Bronchial epithelial cell (primary cell): Measurements from ENCODE around the gene LUZP1. TPM values are rescaled to one million over a fixed set of nuclear protein-coding genes. Genes with fewer than 3 reads are reported as not detected.
"Not testable (repeated sequence)": the region's sequence is repeated elsewhere in the genome, so short reads cannot be mapped to it uniquely, and the experiment has no call there.

ENCODE experiments used
- DNase-seq: peaks from one replicate; pipeline ENCODE4 v3.0.0-alpha.2; 2010; ENCODE audit warnings: low read depth
- FAIRE-seq: peaks from 2 replicates; lab custom pipeline; 2011; peaks lifted over from hg19 to GRCh38; lab: Jason Lieb, UNC
- H3K27me3 ChIP-seq: 2 replicates; pipeline ENCODE4 v1.5.1; 2011; ENCODE audit warnings: low read length; ENCODE audit not compliant: control insufficient read depth, insufficient read depth
- H3K36me3 ChIP-seq: 2 replicates; pipeline ENCODE4 v1.5.1; 2011; ENCODE audit warnings: low read length; ENCODE audit not compliant: control insufficient read depth, insufficient read depth
- H3K4me3 ChIP-seq: 2 replicates; pipeline ENCODE4 v1.5.1; 2011; ENCODE audit warnings: mild to moderate bottlenecking, low read depth, low read length, control low read depth
- CTCF ChIP-seq: IDR thresholded peaks from 2 replicates; pipeline ENCODE4 v1.5.1; 2011; ENCODE audit warnings: mild to moderate bottlenecking, moderate library complexity, low read length, control low read depth, inconsistent platforms; ENCODE audit not compliant: insufficient read depth, severe bottlenecking
- total RNA-seq: library from RNA; depleted of rRNA; stranded (reverse); fragments of >200 nt; gene quantifications from 2 replicates; pipeline ENCODE4 v1.2.1, GENCODE V29; 2014

The LUZP1 gene
- total RNA-seq, 1 donor from 2014 or later, result 17.6 TPM

- no peak overlapping the region for H3K4me3 ChIP-seq
- no peaks in the 10 kb centered on the region for H3K36me3 ChIP-seq
- no peaks in the 10 kb centered on the region for H3K27me3 ChIP-seq
- no peak for TF ChIP-seq CTCF
- FAIRE-seq, result no peak
- no peak for DNase-seq
These were observed 24.9 kb upstream of the LUZP1 start for GRCh38 chr1:23193391-23194118.

DNA sequence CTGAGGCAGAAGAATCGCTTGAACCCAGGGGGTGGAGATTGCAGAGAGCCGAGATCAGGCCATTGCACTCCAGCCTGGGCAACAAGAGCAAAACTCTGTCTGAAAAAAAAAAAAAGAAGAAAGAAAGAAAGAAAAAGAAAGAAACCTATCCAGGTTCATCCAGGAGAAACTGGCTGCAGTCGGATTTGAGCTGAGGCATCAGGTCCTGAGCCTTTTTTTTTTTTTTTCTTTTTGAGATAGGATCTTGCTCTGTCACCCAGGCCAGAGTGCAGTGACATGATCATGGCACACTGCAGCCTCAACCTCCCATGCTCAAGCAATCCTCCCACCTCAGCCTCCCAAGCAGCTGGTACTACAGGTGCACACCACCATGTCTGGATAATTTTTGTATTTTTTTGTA is 22.5 kb upstream of the LUZP1 start:
- TF ChIP-seq CTCF, result no peak
- FAIRE-seq, result no peak

GRCh38 chr1:23188936-23189452 is 20.3 kb upstream of the LUZP1 start:
- not testable (repeated sequence) for H3K4me3 ChIP-seq, FAIRE-seq, H3K36me3 ChIP-seq, H3K27me3 ChIP-seq
- DNase-seq, result peak; percentile 99

More for the DNA sequence above, 22.5 kb upstream of the LUZP1 start:
- no peaks in the 10 kb centered on the region for H3K36me3 ChIP-seq
- H3K27me3 ChIP-seq, result no peaks in the 10 kb centered on the region
- DNase-seq, result no peak
- H3K4me3 ChIP-seq, result no peak overlapping the region

- FAIRE-seq (no peak), DNase-seq (peak; percentile 72)
- Histone ChIP-seq H3K27me3 (no peaks in the 10 kb centered on the region), H3K36me3 (no peaks in the 10 kb centered on the region), H3K4me3 (no peak overlapping the region)
- TF ChIP-seq CTCF, result no peak
These were observed 19.8 kb upstream of the LUZP1 start for GRCh38 chr1:23188434-23188884.

DNA sequence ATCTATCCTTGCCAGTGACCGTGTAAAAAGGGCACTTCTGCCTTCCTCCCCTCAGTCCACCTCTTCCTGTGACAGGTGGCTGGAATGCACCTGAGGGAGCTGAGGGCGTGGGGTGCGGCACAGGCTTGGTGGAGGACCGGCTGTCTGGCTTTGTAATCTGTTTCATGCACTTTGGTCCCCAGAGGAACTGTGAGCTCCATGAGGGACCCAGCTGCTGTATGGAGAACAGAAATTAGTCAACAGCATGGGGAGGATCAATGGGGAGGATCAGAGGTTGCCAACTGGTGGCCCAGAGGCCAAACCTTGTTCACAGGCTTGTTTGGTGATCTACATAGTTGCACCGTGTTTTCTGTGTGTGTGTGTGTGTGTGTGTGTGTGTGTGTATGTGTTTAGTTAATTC is 19.0 kb upstream of the LUZP1 start:
- DNase-seq, result no peak
- no peak for FAIRE-seq
- no peaks in the 10 kb centered on the region for H3K36me3 ChIP-seq
- no peaks in the 10 kb centered on the region for H3K27me3 ChIP-seq
- no peak overlapping the region for H3K4me3 ChIP-seq
- TF ChIP-seq CTCF, result no peak

DNA sequence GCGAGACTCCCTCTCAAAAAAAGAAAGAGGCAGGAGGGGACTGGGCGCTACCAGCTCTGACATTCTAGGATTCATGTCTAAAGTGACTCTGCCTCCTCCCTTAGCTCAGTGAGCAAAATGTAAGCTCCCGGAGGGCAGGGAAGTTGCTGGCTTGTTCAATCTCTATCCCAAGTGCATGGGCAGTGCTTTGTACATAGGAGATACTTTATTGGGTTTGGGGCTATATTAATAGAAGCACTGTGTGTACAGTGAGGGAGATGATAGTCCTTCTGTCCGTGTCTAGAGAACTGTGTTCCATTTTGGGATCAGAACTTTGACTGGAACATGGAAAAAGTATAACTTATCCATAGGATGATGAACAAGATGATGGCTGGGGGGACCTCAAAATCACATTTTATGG is 16.7 kb upstream of the LUZP1 start:
- H3K4me3 ChIP-seq, result no peak overlapping the region
- TF ChIP-seq CTCF, result no peak
- no peaks in the 10 kb centered on the region for H3K36me3 ChIP-seq
- FAIRE-seq (no peak), DNase-seq (no peak)
- H3K27me3 ChIP-seq, result no peaks in the 10 kb centered on the region
